H4 (cell line): ENCODE data around the gene ZSCAN18. TPM values are rescaled to one million over a fixed set of nuclear protein-coding genes. Genes with fewer than 3 reads are reported as not detected.
"Not testable (repeated sequence)": the region's sequence is repeated elsewhere in the genome, so short reads cannot be mapped to it uniquely, and the experiment has no call there.

ENCODE experiments used
- DNase-seq: peaks from one replicate; pipeline ENCODE4 v3.0.0-alpha.2; 2015; ENCODE audit warnings: low spot score
- total RNA-seq: library from RNA; depleted of rRNA; stranded (reverse); fragments of >200 nt; shearing (Covaris generic); gene quantifications from 2 replicates; pipeline ENCODE4 v1.2.3, GENCODE V29; 2014; rRNA removed

Gene ZSCAN18
- 2.2 and 3.8 TPM in 2 replicates for total RNA-seq

DNA sequence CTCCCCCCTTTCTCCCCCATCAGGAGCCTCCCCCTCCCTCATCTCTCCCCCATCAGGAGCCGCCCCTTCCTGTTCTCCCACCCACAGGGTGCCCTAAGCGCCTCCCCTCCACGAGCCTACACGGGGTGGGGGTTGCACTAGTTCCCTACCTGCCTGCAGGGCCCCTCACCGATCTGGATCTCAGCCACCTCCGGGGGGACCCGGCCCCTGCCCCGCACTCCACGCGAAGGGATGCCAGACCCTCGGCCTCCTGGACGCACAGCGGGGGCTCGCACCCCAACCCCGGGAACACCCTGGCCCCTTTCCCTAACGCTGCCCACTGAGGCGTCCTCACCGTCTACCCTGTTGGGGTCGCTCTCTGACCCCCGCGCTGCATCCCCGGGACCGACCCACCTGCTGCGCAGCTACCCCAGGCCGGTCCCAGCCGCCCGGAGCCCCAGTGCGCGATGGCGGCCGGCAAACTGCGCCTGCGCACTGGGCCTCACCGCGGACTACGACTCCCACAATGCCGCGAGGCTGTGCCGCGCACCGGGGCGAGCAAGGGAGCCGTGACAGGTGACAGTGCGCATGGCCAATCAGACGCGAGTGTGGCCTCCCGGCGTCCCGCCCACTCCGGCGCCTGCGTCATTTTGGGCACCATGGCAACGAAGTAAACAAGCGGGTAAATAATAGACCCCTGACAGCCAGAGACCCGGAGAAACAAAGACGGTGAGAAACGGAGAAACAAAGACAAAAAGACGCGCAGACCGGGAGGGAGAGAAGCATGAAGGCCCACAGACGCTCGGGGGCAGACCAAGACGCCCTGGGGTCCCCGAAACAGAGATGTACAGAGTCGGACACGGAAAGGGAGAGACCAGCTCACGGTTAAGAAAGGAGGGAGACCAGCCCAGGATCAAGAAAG lies at the start of gene ZSCAN18:
ZSCAN18 (minus strand) TSS at position 451 of the 901 bp plus-strand sequence. CDS start 7,964 bp downstream, outside the sequence.
- DNase-seq = peak; percentile 84

GRCh38 chr19:58147475-58147874 lies 49.4 kb upstream of the ZSCAN18 start:
- DNase-seq = not testable (repeated sequence)

- no peak for DNase-seq
Observed at GRCh38 chr19:58145849-58146248, 47.8 kb upstream of the ZSCAN18 start.

- DNase-seq = no peak
Observed at GRCh38 chr19:58134244-58134643, 36.2 kb upstream of the ZSCAN18 start.

GRCh38 chr19:58129284-58129683 lies 31.3 kb upstream of the ZSCAN18 start:
- no peak for DNase-seq

GRCh38 chr19:58128041-58128685 lies 30.1 kb upstream of the ZSCAN18 start:
- DNase-seq = no peak

GRCh38 chr19:58123354-58123753 lies 25.3 kb upstream of the ZSCAN18 start:
- no peak for DNase-seq

- no peak for DNase-seq
Observed at GRCh38 chr19:58118979-58119733, 21.1 kb upstream of the ZSCAN18 start.

- no peak for DNase-seq
Observed at GRCh38 chr19:58117841-58118575, 20.0 kb upstream of the ZSCAN18 start.

- no peak for DNase-seq
Observed at GRCh38 chr19:58108546-58108817, 10.5 kb upstream of the ZSCAN18 start.

DNA sequence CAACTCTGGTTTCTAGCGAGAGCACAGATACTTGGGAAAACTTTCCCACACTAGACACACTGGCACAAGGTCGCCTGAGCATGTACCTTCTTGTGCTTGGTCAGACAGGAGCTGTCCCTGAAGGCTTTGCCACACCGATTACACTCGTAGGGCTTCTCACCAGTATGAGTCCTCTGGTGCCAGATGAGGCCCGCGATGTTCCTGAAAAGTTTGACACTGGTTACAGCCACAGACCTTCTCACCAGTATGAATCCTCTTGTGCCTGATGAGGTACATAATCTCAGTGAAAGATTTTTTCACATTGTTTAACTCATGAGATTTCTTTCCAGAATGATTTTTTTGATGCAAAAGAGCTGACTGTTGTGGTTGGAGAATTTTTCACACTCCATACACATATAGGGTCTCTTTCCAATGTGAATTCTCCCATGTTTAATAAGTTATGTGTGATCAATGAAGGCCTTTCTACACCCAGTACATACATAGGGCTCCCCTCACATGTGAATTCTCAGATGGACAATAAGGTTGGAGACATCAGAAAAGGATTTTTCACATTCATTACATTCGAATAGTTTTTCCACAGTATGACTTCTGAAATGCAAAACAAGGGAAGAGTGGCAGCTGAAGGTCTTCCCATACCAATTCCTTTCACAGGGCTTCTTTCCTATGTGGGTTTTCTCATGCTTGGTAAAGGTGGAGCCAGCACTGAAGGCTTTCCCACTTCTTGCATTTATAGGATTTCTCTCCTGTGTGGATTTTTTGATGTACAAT lies 9.9 kb upstream of the ZSCAN18 start:
- no peak for DNase-seq

DNA sequence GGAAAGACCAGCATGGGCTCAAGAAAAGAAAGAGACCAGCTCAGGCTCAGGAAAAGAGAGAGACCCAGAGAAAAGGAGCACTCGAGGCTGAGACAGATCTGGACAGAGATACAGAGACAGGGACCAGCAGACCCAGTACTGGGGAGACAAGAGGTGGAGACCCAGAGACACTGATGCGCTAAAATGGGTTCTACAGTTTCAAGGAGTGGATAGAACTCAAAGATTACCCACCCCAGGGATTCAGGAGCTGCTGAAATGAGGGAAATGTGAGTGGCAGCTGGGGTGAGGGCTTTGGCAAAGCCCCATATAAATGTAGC lies 609 bp upstream of the ZSCAN18 start:
- no peak for DNase-seq

DNA sequence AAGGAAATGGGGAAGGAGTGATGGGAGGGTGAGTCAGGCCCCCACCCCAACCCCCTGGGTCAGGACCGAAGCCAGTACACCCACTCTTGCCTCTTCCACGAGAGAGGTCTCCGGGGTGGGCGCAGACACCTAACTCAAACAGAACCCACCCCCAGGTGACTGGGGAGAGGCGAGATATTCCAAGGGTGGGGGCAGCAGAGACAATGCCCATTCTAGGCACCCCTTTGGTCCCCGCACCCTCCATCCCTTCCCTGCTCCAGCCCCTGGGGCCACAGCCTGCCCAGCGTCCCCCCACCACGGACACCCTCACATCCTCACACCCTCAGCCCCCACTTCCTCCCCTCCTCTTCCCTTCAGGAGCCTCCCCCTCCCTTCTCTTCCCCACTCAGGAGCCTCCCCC lies 682 bp downstream of the ZSCAN18 start:
- no peak for DNase-seq

DNA sequence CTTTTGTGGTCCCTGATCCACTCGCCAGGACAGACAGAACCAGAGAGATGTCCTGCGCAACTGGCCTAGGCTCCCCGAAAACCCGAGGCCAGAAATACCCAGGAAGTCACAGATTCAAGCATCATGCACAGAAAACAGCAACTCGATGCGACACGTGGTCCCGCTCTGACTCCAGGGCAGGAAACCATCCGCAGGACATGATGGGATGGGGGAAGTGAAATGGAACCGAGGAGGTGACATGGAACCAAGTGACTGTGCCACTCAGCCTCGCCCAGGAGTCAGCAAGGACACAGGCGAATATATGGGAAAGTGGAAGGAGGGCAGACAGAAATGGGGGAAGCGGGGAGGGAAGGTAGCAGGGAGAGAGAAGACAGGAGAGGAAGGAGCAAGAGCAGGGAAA lies 1.1 kb downstream of the ZSCAN18 start:
- DNase-seq = no peak

DNA sequence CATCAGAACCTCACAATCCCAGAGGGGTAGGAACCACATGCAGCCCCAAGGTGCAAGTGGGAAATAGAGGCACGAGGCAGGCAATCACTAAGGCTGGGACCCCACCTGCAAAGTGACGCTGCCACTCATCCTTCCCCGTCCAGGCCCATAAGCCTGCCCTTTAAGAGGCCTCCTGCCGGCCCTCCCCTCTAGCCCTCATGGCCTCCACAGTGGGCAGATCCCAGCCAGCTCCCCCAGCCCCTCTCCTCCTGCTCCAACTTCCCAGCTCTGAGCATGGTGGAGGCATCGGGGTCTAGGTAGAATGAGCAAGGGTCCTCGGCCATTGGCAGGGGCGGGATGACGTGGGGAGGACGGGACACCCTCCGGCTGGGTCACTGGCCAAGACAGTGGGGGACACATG lies 2.7 kb downstream of the ZSCAN18 start:
- no peak for DNase-seq

DNA sequence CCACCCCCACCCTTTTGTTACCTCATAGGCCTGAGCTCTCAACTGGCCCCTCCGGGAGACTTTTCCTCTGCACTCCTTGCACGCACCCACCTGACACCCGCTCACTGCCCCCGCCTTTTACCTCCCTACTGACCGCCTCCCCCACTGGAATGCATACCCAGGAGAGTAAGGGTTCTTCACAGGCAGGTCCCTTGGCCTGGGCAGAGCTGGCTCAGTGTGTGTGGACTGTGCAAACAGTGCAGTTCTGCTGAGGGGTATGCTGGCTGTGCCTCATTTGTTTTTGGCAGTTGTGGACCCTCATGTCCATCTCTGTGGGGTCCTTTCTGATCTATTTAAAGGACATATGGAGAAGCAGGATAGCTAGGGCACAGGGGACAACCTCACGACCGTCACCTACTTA lies 5.0 kb downstream of the ZSCAN18 start:
- no peak for DNase-seq

- no peak for DNase-seq
Observed at GRCh38 chr19:58091251-58091995, 6.6 kb downstream of the ZSCAN18 start.

- DNase-seq = no peak
Observed at GRCh38 chr19:58089846-58090245, 8.2 kb downstream of the ZSCAN18 start.

- DNase-seq = no peak
Observed at GRCh38 chr19:58088521-58089052, 9.4 kb downstream of the ZSCAN18 start.
